T-helper 2 cell treated with Interferon-gamma antibody and Interleukin-4, amounts not matched to agents 5 μg/mL and 100 μg/mL, for 36 hours (primary cell): ENCODE results near the gene MAP1LC3B.

ENCODE experiments used
- DNase-seq: peaks from one replicate; pipeline ENCODE4 v3.0.0; 2021; ENCODE audit warnings: low spot score
- H3K27ac Mint-ChIP-seq: one replicate; pipeline ENCODE4 v1.8.0; 2021; ENCODE audit warnings: mild to moderate bottlenecking, mixed read lengths
- H3K27me3 Mint-ChIP-seq: one replicate; pipeline ENCODE4 v1.8.0; 2021; ENCODE audit warnings: low read depth, mixed read lengths
- H3K36me3 Mint-ChIP-seq: one replicate; pipeline ENCODE4 v1.8.0; 2021; ENCODE audit warnings: low read depth, mixed read lengths
- H3K4me1 Mint-ChIP-seq: one replicate; pipeline ENCODE4 v1.8.0; 2021; ENCODE audit warnings: low read depth, mixed read lengths
- H3K4me3 Mint-ChIP-seq: one replicate; pipeline ENCODE4 v1.8.0; 2022; ENCODE audit warnings: mild to moderate bottlenecking, moderate library complexity, mixed read lengths
- H3K9me3 Mint-ChIP-seq: one replicate; pipeline ENCODE4 v1.8.0; 2021; ENCODE audit warnings: mixed read lengths

The MAP1LC3B gene

GRCh38 chr16:87416826-87417527 lies 24.8 kb downstream of the MAP1LC3B start:
- H3K4me3 Mint-ChIP-seq: no peak overlapping the region
- no peaks in the 10 kb centered on the region for H3K9me3 Mint-ChIP-seq
- no peaks in the 10 kb centered on the region for H3K27me3 Mint-ChIP-seq
- H3K36me3 Mint-ChIP-seq: peaks cover 5% of the 10 kb centered on the region
- H3K4me1 Mint-ChIP-seq: no peaks in the 10 kb centered on the region
- no peak for DNase-seq
- no peak overlapping the region for H3K27ac Mint-ChIP-seq

DNA sequence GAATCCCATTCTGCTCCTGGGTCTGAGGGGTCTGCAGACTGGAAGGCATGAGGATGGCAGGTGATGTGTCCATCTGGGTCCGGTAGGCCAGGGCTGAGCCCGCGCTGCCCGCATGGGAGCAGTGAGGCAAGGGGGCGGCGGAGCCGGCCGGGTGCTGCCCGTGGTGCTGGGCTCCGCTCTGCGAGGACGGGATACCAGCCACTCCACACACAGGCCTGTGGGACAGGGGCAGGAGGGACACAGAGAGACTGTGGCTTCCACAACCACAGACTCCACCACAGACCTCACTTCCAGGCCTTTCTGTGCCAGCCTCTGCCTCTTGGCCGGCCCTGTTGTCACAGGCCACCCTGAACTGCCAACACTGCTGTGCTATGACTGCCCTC lies 25.4 kb downstream of the MAP1LC3B start:
- Mint-ChIP-seq H3K4me3 (no peak overlapping the region), H3K9me3 (no peaks in the 10 kb centered on the region), H3K27me3 (no peaks in the 10 kb centered on the region), H3K4me1 (no peaks in the 10 kb centered on the region), H3K27ac (no peak overlapping the region), H3K36me3 (peaks cover 5% of the 10 kb centered on the region)
- no peak for DNase-seq

- Mint-ChIP-seq H3K36me3 (peaks cover 5% of the 10 kb centered on the region), H3K27ac (no peak overlapping the region), H3K4me1 (no peaks in the 10 kb centered on the region), H3K27me3 (no peaks in the 10 kb centered on the region), H3K9me3 (no peaks in the 10 kb centered on the region), H3K4me3 (no peak overlapping the region)
- no peak for DNase-seq
Measured at GRCh38 chr16:87418216-87418615, 26.1 kb downstream of the MAP1LC3B start.

DNA sequence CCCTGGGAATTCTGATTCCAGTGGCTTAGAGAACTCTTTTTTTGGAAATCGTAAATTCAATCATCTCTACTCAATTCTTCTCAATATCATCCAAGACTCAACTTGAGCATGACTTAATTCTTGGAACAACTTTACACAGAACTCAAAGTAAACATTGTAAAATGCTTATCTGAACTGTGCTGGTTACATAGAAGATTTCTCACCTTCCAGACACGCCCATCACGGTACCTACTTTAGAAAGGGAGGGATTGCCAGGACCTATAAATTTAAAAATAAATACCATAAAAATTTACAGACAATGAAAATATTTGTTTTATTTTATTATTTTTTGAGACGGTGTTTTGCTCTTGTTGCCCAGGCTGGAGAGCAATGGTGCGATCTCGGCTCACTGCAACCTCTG lies 26.5 kb downstream of the MAP1LC3B start:
- Mint-ChIP-seq H3K27me3 (no peaks in the 10 kb centered on the region), H3K4me3 (no peak overlapping the region), H3K36me3 (peaks cover 4% of the 10 kb centered on the region), H3K4me1 (no peaks in the 10 kb centered on the region), H3K9me3 (no peaks in the 10 kb centered on the region), H3K27ac (no peak overlapping the region)
- DNase-seq: no peak

- peaks cover 2% of the 10 kb centered on the region for H3K36me3 Mint-ChIP-seq
- H3K27me3 Mint-ChIP-seq: no peaks in the 10 kb centered on the region
- no peaks in the 10 kb centered on the region for H3K9me3 Mint-ChIP-seq
- H3K27ac Mint-ChIP-seq: no peak overlapping the region
- no peak for DNase-seq
- no peaks in the 10 kb centered on the region for H3K4me1 Mint-ChIP-seq
- no peak overlapping the region for H3K4me3 Mint-ChIP-seq
Measured at GRCh38 chr16:87420026-87421002, 28.2 kb downstream of the MAP1LC3B start.

DNA sequence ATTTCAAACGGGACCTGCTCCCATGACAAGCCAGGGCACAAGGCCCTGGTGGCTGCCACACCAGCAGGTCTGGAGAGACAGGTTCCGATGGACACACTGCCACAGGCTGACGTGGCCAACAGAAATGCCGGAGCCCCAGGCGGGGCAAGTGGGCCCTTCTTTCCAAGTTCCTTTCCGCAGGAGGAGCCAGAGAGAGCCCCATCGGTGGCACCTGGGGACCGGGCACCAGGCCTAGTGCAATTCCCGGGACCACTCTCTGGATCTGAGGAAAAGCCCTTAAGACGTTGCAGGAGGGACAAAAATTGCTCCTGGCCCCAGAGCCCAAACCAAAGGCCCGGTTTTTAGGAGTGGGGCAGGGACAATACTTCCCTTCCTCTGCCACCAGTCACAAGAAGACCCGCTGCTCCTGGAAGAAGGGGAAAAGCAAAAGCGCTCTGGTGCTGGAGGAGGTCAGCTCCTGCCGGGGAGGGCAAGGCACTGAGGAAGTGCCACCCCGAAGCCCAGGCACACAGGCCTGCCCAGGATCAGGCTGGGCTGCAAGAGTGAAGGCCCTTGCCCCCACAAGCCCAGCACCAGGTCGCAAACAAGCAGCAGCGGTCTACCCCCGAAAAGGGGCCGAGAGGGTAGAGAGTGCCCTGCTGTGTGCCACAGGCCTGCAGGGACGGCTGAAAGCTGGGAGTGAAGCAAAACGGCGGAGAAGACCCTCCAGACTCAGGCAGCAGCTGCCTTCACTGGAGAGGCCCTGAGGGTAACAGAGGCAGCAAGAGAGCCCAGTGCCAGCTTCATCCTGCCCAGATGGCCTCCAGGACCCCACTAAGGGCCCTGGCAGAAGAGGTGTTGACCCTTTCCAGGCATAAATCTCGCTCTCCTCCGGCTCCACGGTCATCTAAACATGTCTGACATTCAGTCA lies 29.1 kb downstream of the MAP1LC3B start:
- Mint-ChIP-seq H3K9me3 (no peaks in the 10 kb centered on the region), H3K27me3 (no peaks in the 10 kb centered on the region), H3K36me3 (peaks cover 2% of the 10 kb centered on the region), H3K27ac (no peak overlapping the region), H3K4me1 (no peaks in the 10 kb centered on the region), H3K4me3 (no peak overlapping the region)
- no peak for DNase-seq

DNA sequence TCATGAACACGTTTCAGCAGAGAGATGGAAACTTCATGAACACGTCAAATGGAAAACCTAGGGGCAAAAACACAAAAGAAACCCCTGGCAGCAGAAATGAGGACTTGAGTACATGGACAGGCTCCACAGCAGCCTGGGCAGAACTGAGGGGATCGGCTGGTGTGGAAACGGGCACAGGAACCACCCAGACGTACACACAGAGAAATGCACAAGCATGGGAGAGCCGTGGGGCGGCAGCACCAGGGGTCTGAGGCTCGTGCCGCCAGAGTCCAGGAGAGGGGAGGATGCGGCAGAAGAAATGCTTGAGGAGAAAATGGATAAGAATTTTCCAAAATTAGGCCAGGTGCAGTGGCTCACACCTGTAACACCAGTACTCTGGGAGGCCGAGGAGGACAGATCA lies 30.0 kb downstream of the MAP1LC3B start:
- H3K36me3 Mint-ChIP-seq: peaks cover 2% of the 10 kb centered on the region
- H3K9me3 Mint-ChIP-seq: no peaks in the 10 kb centered on the region
- H3K4me1 Mint-ChIP-seq: no peaks in the 10 kb centered on the region
- no peak overlapping the region for H3K27ac Mint-ChIP-seq
- H3K4me3 Mint-ChIP-seq: no peak overlapping the region
- H3K27me3 Mint-ChIP-seq: no peaks in the 10 kb centered on the region
- no peak for DNase-seq

DNA sequence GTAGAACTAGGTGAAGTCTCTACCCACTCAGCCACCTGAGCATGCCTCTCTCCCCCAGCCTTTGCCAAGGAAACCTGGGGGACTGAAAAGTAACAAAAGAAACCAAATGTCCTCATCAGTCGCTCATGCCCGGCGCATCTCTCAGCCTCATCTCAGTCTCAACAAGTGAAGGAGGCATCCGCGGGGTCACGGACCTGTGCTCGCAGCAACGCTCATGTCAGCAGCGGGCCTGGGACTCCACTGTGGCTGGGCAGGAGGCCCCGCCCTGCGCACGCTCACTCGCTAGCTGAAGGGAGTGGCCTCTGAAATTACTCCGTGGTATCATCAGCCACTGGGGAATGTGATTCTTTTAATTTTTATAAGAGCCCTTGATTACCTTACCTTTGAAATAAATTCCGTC lies 31.3 kb downstream of the MAP1LC3B start:
- no peak overlapping the region for H3K4me3 Mint-ChIP-seq
- DNase-seq: no peak
- peaks cover 2% of the 10 kb centered on the region for H3K36me3 Mint-ChIP-seq
- H3K27me3 Mint-ChIP-seq: no peaks in the 10 kb centered on the region
- H3K9me3 Mint-ChIP-seq: no peaks in the 10 kb centered on the region
- no peaks in the 10 kb centered on the region for H3K4me1 Mint-ChIP-seq
- no peak overlapping the region for H3K27ac Mint-ChIP-seq

- no peak for DNase-seq
- H3K4me1 Mint-ChIP-seq: no peaks in the 10 kb centered on the region
- no peak overlapping the region for H3K4me3 Mint-ChIP-seq
Measured at GRCh38 chr16:87424266-87424665, 32.1 kb downstream of the MAP1LC3B start.

DNA sequence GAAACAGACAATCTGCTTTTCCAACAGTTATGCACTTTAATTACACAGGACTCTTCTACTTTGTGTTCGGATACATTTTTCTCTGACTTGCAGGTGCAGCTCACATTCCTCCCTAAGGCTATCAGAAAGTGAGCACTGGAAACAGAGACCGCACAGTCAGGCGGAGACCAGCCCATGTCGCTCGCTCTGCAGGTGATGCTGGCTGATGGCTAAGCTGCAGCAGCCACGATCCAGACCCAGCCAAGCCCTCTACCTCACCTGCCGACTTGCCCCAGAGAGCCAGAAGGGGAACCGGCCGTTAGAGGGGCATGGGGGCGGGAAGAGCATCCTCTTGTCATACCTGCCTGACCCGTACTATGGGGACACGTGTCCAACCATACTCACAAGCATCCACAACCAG lies 33.8 kb downstream of the MAP1LC3B start:
- Mint-ChIP-seq H3K36me3 (peaks cover 2% of the 10 kb centered on the region), H3K27me3 (no peaks in the 10 kb centered on the region), H3K4me1 (no peaks in the 10 kb centered on the region), H3K9me3 (no peaks in the 10 kb centered on the region), H3K27ac (no peak overlapping the region), H3K4me3 (no peak overlapping the region)
- no peak for DNase-seq

More at GRCh38 chr16:87424266-87424665, 32.1 kb downstream of the MAP1LC3B start:
- Mint-ChIP-seq H3K27ac (no peak overlapping the region), H3K36me3 (peaks cover 2% of the 10 kb centered on the region), H3K27me3 (no peaks in the 10 kb centered on the region), H3K9me3 (no peaks in the 10 kb centered on the region)

DNA sequence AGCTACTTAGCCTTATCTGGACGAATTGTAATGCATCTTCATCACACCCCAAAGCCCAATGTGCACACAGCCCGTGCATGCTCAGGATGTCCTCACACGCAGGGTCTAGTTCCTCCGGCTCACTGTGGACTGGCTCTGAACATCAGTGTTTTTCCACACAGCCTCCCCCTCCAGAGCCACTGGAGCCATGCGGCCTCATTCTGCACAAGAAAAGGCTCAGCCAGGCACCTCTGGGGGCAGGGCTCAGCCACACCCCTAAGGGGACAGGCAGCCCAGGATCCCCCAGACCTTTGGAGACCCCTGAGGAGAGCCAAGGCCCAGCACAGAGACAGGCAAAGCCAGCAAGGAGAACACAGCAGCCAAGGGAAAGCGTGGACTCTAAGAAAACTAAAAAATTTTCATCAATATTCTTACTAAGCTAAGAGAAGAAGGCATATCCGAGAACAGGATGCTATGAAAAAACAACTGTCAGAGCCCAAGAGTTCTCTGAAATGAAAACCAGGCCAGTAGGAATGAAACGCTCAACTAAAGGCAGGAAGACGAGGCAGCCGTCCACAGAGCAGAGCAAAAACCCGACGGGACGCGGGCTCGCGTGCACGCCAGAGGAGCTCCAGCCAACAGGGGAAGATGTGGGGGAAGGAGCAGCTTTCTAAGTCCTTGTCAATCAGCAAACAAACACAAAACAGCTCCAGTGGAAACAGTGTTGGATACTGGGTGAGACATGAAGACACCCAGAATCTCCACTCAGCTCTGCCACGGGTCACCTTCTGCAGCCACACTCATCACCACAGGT lies 34.5 kb downstream of the MAP1LC3B start:
- Mint-ChIP-seq H3K9me3 (no peaks in the 10 kb centered on the region), H3K4me1 (no peaks in the 10 kb centered on the region), H3K36me3 (peaks cover 2% of the 10 kb centered on the region), H3K4me3 (no peak overlapping the region), H3K27me3 (no peaks in the 10 kb centered on the region), H3K27ac (no peak overlapping the region)
- no peak for DNase-seq

- no peak overlapping the region for H3K4me3 Mint-ChIP-seq
- H3K27me3 Mint-ChIP-seq: peaks cover 3% of the 10 kb centered on the region
- no peaks in the 10 kb centered on the region for H3K36me3 Mint-ChIP-seq
- no peak overlapping the region for H3K27ac Mint-ChIP-seq
- peaks cover 9% of the 10 kb centered on the region for H3K4me1 Mint-ChIP-seq
- no peaks in the 10 kb centered on the region for H3K9me3 Mint-ChIP-seq
- no peak for DNase-seq
Measured at GRCh38 chr16:87431926-87432325, 39.8 kb downstream of the MAP1LC3B start.

- no peaks in the 10 kb centered on the region for H3K36me3 Mint-ChIP-seq
Measured at GRCh38 chr16:87432330-87432915, 40.3 kb downstream of the MAP1LC3B start.

More at GRCh38 chr16:87432330-87432915, 40.3 kb downstream of the MAP1LC3B start:
- H3K27me3 Mint-ChIP-seq: peaks cover 3% of the 10 kb centered on the region
- no peak overlapping the region for H3K4me3 Mint-ChIP-seq
- H3K9me3 Mint-ChIP-seq: no peaks in the 10 kb centered on the region
- peaks cover 9% of the 10 kb centered on the region for H3K4me1 Mint-ChIP-seq
- H3K27ac Mint-ChIP-seq: no peak overlapping the region
- DNase-seq: no peak
